Measurements from ENCODE around the gene RASL10B. TPM values are rescaled to one million over a fixed set of nuclear protein-coding genes. Genes with fewer than 3 reads are reported as not detected.

RASL10B gene
- total and polyA plus RNA-seq, 10 donors = 0.09 to 0.74 (median 0.29) TPM; not detected in 1

DNA sequence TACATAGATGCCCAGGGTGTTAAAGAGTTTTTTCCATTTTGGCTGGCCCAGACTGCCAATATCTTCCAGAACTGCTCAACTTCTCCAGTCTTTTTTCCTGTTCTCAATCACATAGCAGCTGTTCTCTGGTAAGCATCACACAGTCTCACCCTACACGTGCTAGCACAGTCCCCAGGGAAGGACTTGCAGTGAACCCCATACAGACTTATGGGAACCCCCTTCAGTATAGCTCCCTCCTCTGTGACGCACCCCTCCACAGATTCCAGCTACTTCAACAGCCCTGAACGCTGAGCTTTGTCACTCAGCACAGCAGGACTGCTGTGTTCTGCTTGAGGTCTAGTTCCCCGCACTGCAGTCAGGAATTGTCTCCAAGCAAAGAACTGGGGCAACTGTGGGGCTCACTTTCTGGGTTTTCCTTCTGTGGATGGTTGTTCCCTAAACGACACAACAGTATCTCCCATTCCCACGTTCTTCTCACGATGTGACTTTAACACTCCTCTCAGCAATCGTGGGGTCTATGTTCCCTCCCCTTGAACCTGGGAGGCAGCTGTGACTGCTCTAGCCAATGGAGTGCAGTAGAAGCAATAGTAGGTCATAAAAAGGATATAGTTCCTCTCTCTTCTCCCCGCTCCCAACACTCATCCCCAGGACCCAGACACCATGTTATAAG is 60.4 kb downstream of the RASL10B start:
- no peak for DNase-seq
- Histone ChIP-seq H3K4me3 (no peak overlapping the region), H3K4me1 (peaks cover 10 to 27% (median 17%) of the 10 kb centered on the region in 6 donors), H3K9me3 (no peaks in the 10 kb centered on the region), H3K27ac (no peak overlapping the region), H3K27me3 (replicated peaks in 1 of 7) (peaks cover 0 to 55% (median 27%) of the 10 kb centered on the region in 7 donors), H3K36me3 (no peaks in the 10 kb centered on the region)
- intact Hi-C loops (cut with DNase I; ENCODE audit: low total_unique reads) = no loop called here
- WGBS, 5 donors = 69 to 84% (median 78%) methylated on average over 9 of the region's 9 CpGs
- TF ChIP-seq, protein P1, sequence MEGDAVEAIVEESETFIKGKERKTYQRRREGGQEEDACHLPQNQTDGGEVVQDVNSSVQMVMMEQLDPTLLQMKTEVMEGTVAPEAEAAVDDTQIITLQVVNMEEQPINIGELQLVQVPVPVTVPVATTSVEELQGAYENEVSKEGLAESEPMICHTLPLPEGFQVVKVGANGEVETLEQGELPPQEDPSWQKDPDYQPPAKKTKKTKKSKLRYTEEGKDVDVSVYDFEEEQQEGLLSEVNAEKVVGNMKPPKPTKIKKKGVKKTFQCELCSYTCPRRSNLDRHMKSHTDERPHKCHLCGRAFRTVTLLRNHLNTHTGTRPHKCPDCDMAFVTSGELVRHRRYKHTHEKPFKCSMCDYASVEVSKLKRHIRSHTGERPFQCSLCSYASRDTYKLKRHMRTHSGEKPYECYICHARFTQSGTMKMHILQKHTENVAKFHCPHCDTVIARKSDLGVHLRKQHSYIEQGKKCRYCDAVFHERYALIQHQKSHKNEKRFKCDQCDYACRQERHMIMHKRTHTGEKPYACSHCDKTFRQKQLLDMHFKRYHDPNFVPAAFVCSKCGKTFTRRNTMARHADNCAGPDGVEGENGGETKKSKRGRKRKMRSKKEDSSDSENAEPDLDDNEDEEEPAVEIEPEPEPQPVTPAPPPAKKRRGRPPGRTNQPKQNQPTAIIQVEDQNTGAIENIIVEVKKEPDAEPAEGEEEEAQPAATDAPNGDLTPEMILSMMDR (IDR thresholded peaks at IDR 0.05 in 8 of 11, conservative IDR thresholded peaks at IDR 0.05 in 3 of 11) = no peak
- TF ChIP-seq POLR2A (IDR thresholded peaks at IDR 0.05) (no peak), POLR2AphosphoS5 (IDR thresholded peaks at IDR 0.05) (no peak)

Other genes starting within 250 kb of the RASL10B start
- 10 to 100 TPM; 28.6 to 39.5 (median 32.5) TPM for gene SLFN12L, start 194.0 kb upstream of the RASL10B start, total RNA-seq
- gene SLFN12L, start 194.0 kb upstream of the RASL10B start, polyA plus RNA-seq = 1 to 10 TPM in 1 of 3 donors, under 1 TPM in 2; 0.39 to 2.2 (median 0.93) TPM
- gene SLFN14, start 170.8 kb upstream of the RASL10B start, total RNA-seq = 1 to 10 TPM in 3 of 7 donors, under 1 TPM in 4; 0.27 to 6.2 (median 0.74) TPM
- gene SLFN14, start 170.8 kb upstream of the RASL10B start, polyA plus RNA-seq = under 1 TPM in 2 of 3 donors, not detected in 1; 0.03 to 0.04 TPM
- 1 to 10 TPM; 4.0 to 7.8 (median 5.1) TPM for gene PEX12, start 153.1 kb upstream of the RASL10B start, total RNA-seq
- 1 to 10 TPM; 2.7 to 3.9 (median 3.0) TPM for gene PEX12, start 153.1 kb upstream of the RASL10B start, polyA plus RNA-seq
- 100 to 1,000 TPM in 4 of 7 donors, 10 to 100 TPM in 3; 75.8 to 144 (median 125) TPM for gene AP2B1, start 144.3 kb upstream of the RASL10B start, total RNA-seq
- gene AP2B1, start 144.3 kb upstream of the RASL10B start, polyA plus RNA-seq = 10 to 100 TPM; 16.7 to 33.6 (median 22.1) TPM
- gene GAS2L2, start 21.6 kb downstream of the RASL10B start, total RNA-seq = not detected
- under 1 TPM; 0.02 to 0.03 (median 0.02) TPM for gene GAS2L2, start 21.6 kb downstream of the RASL10B start, polyA plus RNA-seq
- gene C17orf50, start 29.2 kb downstream of the RASL10B start, total RNA-seq = not detected
- under 1 TPM in 2 of 3 donors, not detected in 1; 0.15 to 0.42 TPM for gene C17orf50, start 29.2 kb downstream of the RASL10B start, polyA plus RNA-seq
- 1 to 10 TPM; 1.5 to 5.9 (median 3.1) TPM for gene MMP28, start 64.0 kb downstream of the RASL10B start, total RNA-seq
- gene MMP28, start 64.0 kb downstream of the RASL10B start, polyA plus RNA-seq = 1 to 10 TPM; 1.1 to 3.5 (median 1.7) TPM
- 100 to 1,000 TPM in 5 of 7 donors, 10 to 100 TPM in 2; 78.7 to 184 (median 146) TPM for gene TAF15, start 77.8 kb downstream of the RASL10B start, total RNA-seq
- 100 to 1,000 TPM in 1 of 3 donors, 10 to 100 TPM in 2; 55.9 to 113 (median 84.7) TPM for gene TAF15, start 77.8 kb downstream of the RASL10B start, polyA plus RNA-seq
- gene HEATR9, start 137.3 kb downstream of the RASL10B start, total RNA-seq = under 1 TPM; 0.28 to 0.92 (median 0.52) TPM
- under 1 TPM; 0.05 to 0.32 (median 0.11) TPM for gene HEATR9, start 137.3 kb downstream of the RASL10B start, polyA plus RNA-seq
- 10 to 100 TPM; 53.8 to 93.2 (median 83.4) TPM for gene CCL5, start 148.7 kb downstream of the RASL10B start, total RNA-seq
- gene CCL5, start 148.7 kb downstream of the RASL10B start, polyA plus RNA-seq = 10 to 100 TPM; 26.0 to 30.9 (median 29.7) TPM
- under 1 TPM in 2 of 7 donors, not detected in 5; 0.52 to 0.82 TPM for gene RDM1, start 199.1 kb downstream of the RASL10B start, total RNA-seq
- gene RDM1, start 199.1 kb downstream of the RASL10B start, polyA plus RNA-seq = 1 to 10 TPM in 1 of 3 donors, under 1 TPM in 2; 0.48 to 2.3 (median 0.52) TPM
- gene LYZL6, start 212.1 kb downstream of the RASL10B start, total RNA-seq = not detected
- gene LYZL6, start 212.1 kb downstream of the RASL10B start, polyA plus RNA-seq = not detected
- gene CCL16, start 249.9 kb downstream of the RASL10B start, total RNA-seq = 1 to 10 TPM in 6 of 7 donors, under 1 TPM in 1; 0.32 to 8.4 (median 1.9) TPM
- gene CCL16, start 249.9 kb downstream of the RASL10B start, polyA plus RNA-seq = 1 to 10 TPM in 1 of 3 donors, under 1 TPM in 2; 0.27 to 1.7 (median 0.37) TPM